K562 (cell line): ENCODE results near the gene ADIPOR2. TPM values are rescaled to one million over a fixed set of nuclear protein-coding genes. Genes with fewer than 3 reads are reported as not detected.

Experiments
- ATAC-seq: fragments of 200-7000 bp; cut with Tn5 transposase; 3 replicates; pipeline ENCODE4 v1.9.1; 2020; ENCODE audit warnings: moderate library complexity
- BruUV-seq: library from RNA; stranded (reverse); fragments of 400-500 nt; replicated peaks from 2 replicates; lab custom pipeline; 2021; lab: Mats Ljungman, UMichigan
- CTCF ChIA-PET: fragments of 300-600 bp; formaldehyde crosslinking; extraction: SDS; loops from one replicate; lab custom pipeline; 2021; ENCODE audit warnings: low intra/inter-chr PET ratio; lab: Yijun Ruan, JAX
- POLR2A ChIA-PET: fragments of 300-600, 350-650 bp; sonication (Branson Sonifier 250); formaldehyde crosslinking; extraction: SDS; loops from one replicate; lab custom pipeline; 2021; ENCODE audit warnings: antibody characterized with exemption, inconsistent platforms; lab: Yijun Ruan, JAX
- DNase-seq, 4 experiments: peaks; one replicate each; pipeline versions ENCODE4 v3.0.0 to v3.0.0-alpha.2; 2011 to 2018; ENCODE audit warnings: low spot score in 3 of 4, mixed read lengths in 3 of 4; ENCODE audit errors: extremely low read depth in 1 of 4
- FAIRE-seq: peaks from 2 replicates; lab custom pipeline; 2011; peaks lifted over from hg19 to GRCh38; lab: Jason Lieb, UNC
- H2AFZ ChIP-seq: 2 replicates; pipeline ENCODE4 v1.6.0; 2011; ENCODE audit warnings: low read depth, low read length, control low read depth, inconsistent platforms
- H3K27ac ChIP-seq: fragments of 200-600 bp; 3 replicates; pipeline ENCODE4 v1.8.0; 2011; ENCODE audit warnings: low read depth, mild to moderate bottlenecking, control low read depth, inconsistent platforms, low read length, moderate library complexity, mixed read lengths; ENCODE audit errors: extremely low read depth
- H3K27me3 ChIP-seq, 2 experiments: fragments of 300-600 bp in 1 of 2; 2 replicates in 1 of 2; 3 replicates in 1 of 2; pipeline versions ENCODE4 v1.6.0 to v1.8.0; 2011; ENCODE audit warnings: inconsistent platforms in 2 of 2, low read length in 2 of 2, mild to moderate bottlenecking in 1 of 2, mixed read lengths in 1 of 2, moderate library complexity in 1 of 2; ENCODE audit not compliant: control insufficient read depth in 2 of 2, insufficient read depth in 2 of 2
- H3K36me3 ChIP-seq: fragments of 300-600 bp; 3 replicates; pipeline ENCODE4 v1.8.0; 2011; ENCODE audit warnings: mild to moderate bottlenecking, low read length, inconsistent platforms; ENCODE audit not compliant: control insufficient read depth, insufficient read depth
- H3K4me1 ChIP-seq, 2 experiments: fragments of 200-600 bp in 1 of 2; replicated peaks in 1 of 2; 2 replicates in 1 of 2; 3 replicates in 1 of 2; pipeline versions ENCODE4 v1.5.1 to v1.8.0; 2011; ENCODE audit warnings: inconsistent platforms in 2 of 2, low read length in 2 of 2, mild to moderate bottlenecking in 1 of 2, mixed read lengths in 1 of 2, moderate library complexity in 1 of 2; ENCODE audit not compliant: control insufficient read depth in 2 of 2, insufficient read depth in 2 of 2
- H3K4me2 ChIP-seq: 2 replicates; pipeline ENCODE4 v1.6.1; 2011; ENCODE audit warnings: low read length, control low read depth, inconsistent platforms, mixed read lengths; ENCODE audit not compliant: insufficient read depth
- H3K4me3 ChIP-seq: fragments of 200-600 bp; sonication (generic), shearing (Covaris generic); 2 replicates; pipeline ENCODE4 v1.5.1; 2016; ENCODE audit warnings: control low read depth, inconsistent platforms
- H3K79me2 ChIP-seq: fragments of 200-600 bp; 3 replicates; pipeline ENCODE4 v1.8.0; 2011; ENCODE audit warnings: low read length, inconsistent platforms; ENCODE audit not compliant: control insufficient read depth, insufficient read depth
- H3K9ac ChIP-seq, 2 experiments: 2 replicates each; pipeline versions ENCODE4 v1.6.0 to v1.6.1; 2011; ENCODE audit warnings: low read depth in 2 of 2, low read length in 2 of 2, control low read depth in 1 of 2, inconsistent platforms in 1 of 2, mild to moderate bottlenecking in 1 of 2, mixed read lengths in 1 of 2; ENCODE audit not compliant: insufficient read depth in 1 of 2
- H3K9me1 ChIP-seq: one replicate; pipeline ENCODE4 v1.6.0; 2011; ENCODE audit warnings: inconsistent platforms, mild to moderate bottlenecking, low read length, moderate library complexity; ENCODE audit not compliant: control insufficient read depth, insufficient read depth
- H3K9me3 ChIP-seq: replicated peaks from 2 replicates; pipeline ENCODE4 v1.5.1; 2011; ENCODE audit warnings: low read depth, low read length, inconsistent platforms; ENCODE audit not compliant: control insufficient read depth, insufficient read depth
- H4K20me1 ChIP-seq: replicated peaks from 2 replicates; pipeline ENCODE4 v1.6.1; 2011; ENCODE audit warnings: low read length, inconsistent platforms, mixed read lengths; ENCODE audit not compliant: control insufficient read depth, insufficient read depth
- CHD2 ChIP-seq: IDR thresholded peaks from 2 replicates; pipeline ENCODE4 v1.6.1; 2011; ENCODE audit warnings: low read depth, low read length
- EGR1 ChIP-seq: fragments of 450-650 bp; conservative IDR thresholded peaks from 2 replicates; pipeline ENCODE4 v1.6.1; 2017; ENCODE audit warnings: mild to moderate bottlenecking
- PCBP2 ChIP-seq: fragments of 200-400 bp; formaldehyde crosslinking; IDR thresholded peaks from 2 replicates; pipeline ENCODE4 v1.6.1; 2018; ENCODE audit warnings: low read length, low read depth, mild to moderate bottlenecking, moderate library complexity; ENCODE audit not compliant: poor library complexity, severe bottlenecking
- POLR2AphosphoS2 ChIP-seq: IDR thresholded peaks from 2 replicates; pipeline ENCODE4 v1.6.1; 2012; ENCODE audit warnings: low read length, improper control_type of control experiment
- PURB ChIP-seq: sonication (generic); formaldehyde crosslinking; IDR thresholded peaks from 2 replicates; pipeline ENCODE4 v1.9.0; 2021; ENCODE audit warnings: low read depth, mild to moderate bottlenecking, missing genetic modification reagents
- RBM15 ChIP-seq: fragments of 200-400 bp; formaldehyde crosslinking; IDR thresholded peaks from 2 replicates; pipeline ENCODE4 v1.6.1; 2018; ENCODE audit warnings: mild to moderate bottlenecking, low read length, moderate library complexity; ENCODE audit not compliant: insufficient read depth
- WGBS: fragments of 100-300 bp; shearing (Covaris generic); methylation state at CpG from one replicate; pipeline ENCODE4 v1.1.6; 2016; ENCODE audit warnings: low coverage, mixed read lengths; ENCODE audit not compliant: insufficient coverage; ENCODE audit errors: missing lambda C conversion rate; 5-methylcytosine and 5-hydroxymethylcytosine counted together
- in situ Hi-C: fragments of 300-500 bp; cut with MboI; formaldehyde crosslinking; loops from 4 replicates; pipeline ENCODE4 v1.15.0; 2018; ENCODE audit warnings: inconsistent platforms, mixed read lengths
- intact Hi-C: fragments of 100-400 bp; cut with micrococcal nuclease; formaldehyde crosslinking; loops from 2 replicates; pipeline ENCODE4 v1.14.2; 2022
- polyA plus RNA-seq, 8 experiments: library from polyadenylated mRNA; depleted of rRNA in 4 of 8; stranded (reverse) in 5 of 8; unstranded in 3 of 8; fragments of >200 nt; fragmentation: Nextera tagmentation in 2 of 8; fragmentation: Illumina TruSeq in 1 of 8; extraction: Ambion mirVana in 2 of 8; extraction: Trizol in 1 of 8; gene quantifications; 2 replicates each; pipeline versions ENCODE4 v1.2.1 to v1.2.3, GENCODE V29; 2011 to 2014; ENCODE audit warnings: inconsistent platforms in 1 of 8, missing spikeins in 1 of 8
- total RNA-seq, 7 experiments: library from RNA; depleted of rRNA in 6 of 7; stranded (reverse); fragments of >200 nt in 6 of 7; fragmentation: Illumina TruSeq in 2 of 7; extraction: Trizol in 2 of 7; gene quantifications; 2 replicates each; pipeline versions ENCODE4 v1.2.1 to v1.2.3, GENCODE V29; 2011 to 2021; ENCODE audit warnings: low replicate concordance in 1 of 7
- TF ChIP-seq, protein P1 (sequence below): fragments of 250-450 bp; sonication (Bioruptor Pico); IDR thresholded peaks from 2 replicates; pipeline ENCODE4 v1.5.0; 2021; ENCODE audit warnings: mild to moderate bottlenecking, moderate library complexity

ADIPOR2 gene
- total and polyA plus RNA-seq, 9 of the 15 experiments (the other 6 are each of a cell fraction or from before 2014, with no cell fraction given) = 10.9 to 63.5 (median 46.0) TPM

DNA sequence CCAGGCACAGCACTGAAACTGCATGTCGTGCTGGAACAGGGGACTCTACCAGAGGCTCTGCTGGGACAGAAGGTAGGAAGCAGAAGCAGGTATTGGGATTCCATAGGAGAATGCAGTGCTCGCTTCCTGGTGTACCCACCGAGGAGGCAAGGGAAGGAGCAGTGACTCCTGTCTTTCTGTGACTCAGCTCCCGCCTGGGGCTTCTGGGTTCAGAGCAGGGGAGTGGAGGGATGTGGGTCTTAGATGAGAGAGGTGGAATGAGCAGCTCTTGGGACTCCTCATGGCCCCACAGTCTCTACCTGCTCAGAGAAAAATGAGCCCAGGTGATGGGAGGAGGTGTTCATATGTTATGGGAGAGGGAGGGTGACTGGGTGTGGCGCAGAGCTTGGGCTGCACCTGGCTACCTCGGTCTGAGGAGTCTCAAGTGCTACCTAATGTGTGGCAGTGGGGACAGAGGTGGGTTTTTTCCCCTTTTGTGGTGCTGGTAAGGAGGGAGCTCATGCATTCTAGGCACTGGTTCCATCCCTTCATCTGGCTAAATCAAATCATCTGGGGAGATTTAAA lies 35.6 kb upstream of the ADIPOR2 start:
- POLR2A ChIA-PET = interaction anchor here (0.8 kb wide), 2 partner anchors 12 to 43 kb away, joined by 3 to 5 read pairs; no protein-coding TSS in a partner anchor
- Histone ChIP-seq H3K27me3 (no peaks in the 10 kb centered on the region), H3K9ac (no peak overlapping the region), H3K79me2 (no peaks in the 10 kb centered on the region), H3K4me1 (peaks cover 8 to 12% of the 10 kb centered on the region in 2 experiments; a peak in 4 of 5 replicates), H2AFZ (no peak overlapping the region), H4K20me1 (no peaks in the 10 kb centered on the region), H3K27ac (no peak overlapping the region), H3K4me2 (no peak overlapping the region), H3K4me3 (no peak overlapping the region), H3K9me1 (no peaks in the 10 kb centered on the region), H3K36me3 (no peaks in the 10 kb centered on the region), H3K9me3 (no peaks in the 10 kb centered on the region)
- no peak for FAIRE-seq
- CTCF ChIA-PET = no interaction called here
- DNase-seq = no peak
- no TSS peak for BruUV-seq
- intact Hi-C loops (no loop called here), in situ Hi-C loops (no loop called here)
- ATAC-seq = no peak
- 69% methylated on average over 4 of the region's 6 CpGs for WGBS
- no peak for TF ChIP-seq EGR1
- TF ChIP-seq, protein P1, sequence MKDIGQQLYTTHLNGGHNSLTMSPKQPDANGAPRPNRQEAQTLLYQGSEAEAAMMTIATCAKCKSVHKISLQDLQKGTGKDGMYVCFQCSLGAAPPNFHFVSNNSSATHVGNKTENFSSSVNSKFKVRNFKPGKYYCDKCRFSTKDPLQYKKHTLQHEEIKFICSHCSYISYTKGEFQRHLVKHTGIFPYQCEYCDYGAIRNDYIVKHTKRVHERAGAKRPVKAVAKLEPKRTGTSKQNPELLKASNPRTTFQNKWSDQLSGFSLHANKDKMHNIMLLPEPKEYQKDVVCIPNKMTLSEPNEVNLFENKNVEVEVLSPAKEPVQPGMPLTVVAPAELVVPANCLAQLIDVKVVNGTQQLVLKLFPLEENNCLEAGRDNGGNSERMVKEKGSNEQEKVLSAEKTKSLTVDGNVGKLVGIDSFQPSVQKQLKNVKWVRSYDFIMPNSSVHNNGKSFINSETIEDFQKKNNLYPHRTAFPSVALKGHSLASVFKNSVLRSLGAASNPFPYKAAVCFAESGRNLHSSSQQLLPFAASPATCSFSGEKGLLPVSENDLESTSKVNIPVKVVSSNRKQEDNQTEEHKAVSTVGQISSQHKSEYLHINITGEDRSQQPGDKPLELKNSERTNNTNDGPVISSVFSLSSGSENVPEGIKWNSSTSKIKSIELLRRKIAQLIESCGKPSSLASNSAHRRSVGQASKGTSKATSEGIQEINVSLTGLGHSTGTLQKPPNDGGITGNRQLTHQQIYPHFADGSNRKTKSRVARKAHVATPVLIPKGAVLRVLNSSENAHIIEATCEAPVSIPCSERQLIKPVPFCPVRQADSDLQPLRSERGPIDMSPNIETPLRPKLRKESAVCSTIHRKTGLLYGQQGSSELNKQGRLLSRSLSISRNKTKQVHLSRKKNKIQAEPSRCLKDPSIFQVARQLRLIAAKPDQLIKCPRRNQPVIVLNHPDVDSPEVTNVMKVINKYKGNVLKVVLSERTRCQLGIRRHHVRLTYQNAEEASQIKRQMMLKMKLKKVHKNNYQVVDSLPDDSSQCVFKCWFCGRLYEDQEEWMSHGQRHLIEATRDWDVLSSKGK = no peak
- no peak for TF ChIP-seq RBM15
- no peak for TF ChIP-seq PURB (CRISPR knock-in tag)
- no peak for TF ChIP-seq CHD2
- TF ChIP-seq POLR2AphosphoS2 = no peak
- TF ChIP-seq PCBP2 = no peak
